Smooth muscle cell of the coronary artery (primary cell): ENCODE results near the gene SIRT2. TPM values are rescaled to one million over a fixed set of nuclear protein-coding genes. Genes with fewer than 3 reads are reported as not detected.

Source experiments
- total RNA-seq: library from RNA; depleted of rRNA; stranded (reverse); fragments of >200 nt; gene quantifications from 2 replicates; pipeline ENCODE4 v1.2.3, GENCODE V29; 2014; ENCODE audit warnings: low replicate concordance

Gene SIRT2
- total RNA-seq: 51.7 and 63.7 TPM in 2 replicates

GRCh38 chr19:38899447-38900201 lies at the start of gene SIRT2, which contains the start of gene NFKBIB:
Gene SIRT2, minus strand, starts transcription at chr19:38899618. Its CDS starts 97 bp downstream, at chr19:38899521.
Gene NFKBIB, plus strand, starts transcription at chr19:38899969. Its CDS starts 64 bp downstream, at chr19:38900033.

GRCh38 chr19:38930776-38931520 lies 31.5 kb upstream of the SIRT2 start, which contains the start of gene MRPS12:
Gene MRPS12, plus strand, starts transcription at chr19:38930944. Its CDS starts 351 bp downstream, at chr19:38931295.

GRCh38 chr19:38929929-38930775 lies 30.7 kb upstream of the SIRT2 start, which contains the start of gene SARS2:
Gene SARS2, minus strand, starts transcription at chr19:38930763. Its CDS starts 27 bp downstream, at chr19:38930736.

GRCh38 chr19:38877781-38878574 lies 21.4 kb downstream of the SIRT2 start, which contains the start of gene RINL:
Gene RINL, minus strand, starts transcription at chr19:38878275. Its CDS starts 1,533 bp downstream, at chr19:38876742.

GRCh38 chr19:38849860-38850435 lies 49.5 kb downstream of the SIRT2 start, which contains the start of gene HNRNPL:
Gene HNRNPL, minus strand, starts transcription at chr19:38849986. Its CDS starts 20 bp downstream, at chr19:38849966.

Other genes starting within 250 kb of the SIRT2 start
- 0.08 TPM in 1 of 2 replicates, not detected in the other for gene CAPN12, start 155.1 kb downstream of the SIRT2 start, total RNA-seq
- gene LGALS7, start 126.1 kb downstream of the SIRT2 start, total RNA-seq: not detected in 2 replicates
- gene LGALS7B, start 110.4 kb downstream of the SIRT2 start, total RNA-seq: not detected in 2 replicates
- not detected in 2 replicates for gene LGALS4, start 86.7 kb downstream of the SIRT2 start, total RNA-seq
- gene ECH1, start 67.8 kb downstream of the SIRT2 start, total RNA-seq: 21.9 and 28.3 TPM in 2 replicates
- 123 and 220 TPM in 2 replicates for gene HNRNPL, start 49.6 kb downstream of the SIRT2 start, total RNA-seq
- 1.5 and 1.9 TPM in 2 replicates for gene RINL, start 21.3 kb downstream of the SIRT2 start, total RNA-seq
- 5.1 and 13.4 TPM in 2 replicates for gene NFKBIB, start 351 bp upstream of the SIRT2 start, total RNA-seq
- gene CCER2, start 12.6 kb upstream of the SIRT2 start, total RNA-seq: 0.35 TPM in 1 of 2 replicates, not detected in the other
- 9.1 and 11.0 TPM in 2 replicates for gene SARS2, start 31.1 kb upstream of the SIRT2 start, total RNA-seq
- 20.0 and 42.7 TPM in 2 replicates for gene MRPS12, start 31.3 kb upstream of the SIRT2 start, total RNA-seq
- 13.2 and 17.9 TPM in 2 replicates for gene FBXO17, start 76.1 kb upstream of the SIRT2 start, total RNA-seq
- 1.8 and 2.0 TPM in 2 replicates for gene FBXO27, start 132.9 kb upstream of the SIRT2 start, total RNA-seq
- 0.23 and 0.30 TPM in 2 replicates for gene ACP7, start 184.8 kb upstream of the SIRT2 start, total RNA-seq
- 2.5 and 5.6 TPM in 2 replicates for gene PAK4, start 226.2 kb upstream of the SIRT2 start, total RNA-seq